HL-60/S4 (cell line): ENCODE results near the gene TMEM14C.

Source experiments
- in situ Hi-C: fragments of 300-500 bp; cut with MboI; formaldehyde crosslinking; loops from 2 replicates; pipeline ENCODE4 v1.14.3; 2022; ENCODE audit warnings: low sequenced_read_pairs

Gene TMEM14C

DNA sequence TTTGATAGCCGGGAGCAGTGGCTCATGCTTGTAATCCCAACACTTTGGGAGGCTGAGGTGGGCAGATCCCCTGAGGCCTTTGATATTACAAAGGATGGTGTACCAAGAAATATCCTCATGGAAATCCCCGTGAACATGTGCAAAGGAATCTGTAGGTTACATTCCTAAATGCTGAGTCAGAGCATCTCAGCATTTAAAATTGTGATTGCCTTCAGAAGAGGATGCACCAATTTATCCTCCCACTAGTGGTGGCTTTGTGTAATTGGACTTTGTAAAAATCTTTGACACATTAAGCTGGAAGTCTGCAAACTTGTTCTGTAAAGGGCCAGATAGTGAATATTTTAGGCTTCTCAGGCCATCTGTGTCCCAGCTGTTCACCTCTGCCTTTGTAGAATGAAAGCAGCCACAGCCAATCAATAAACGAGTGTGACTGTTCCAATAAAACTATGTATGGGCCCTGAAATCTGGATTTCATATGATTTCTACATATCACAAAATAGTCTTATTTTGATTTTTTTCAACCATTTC lies 36.5 kb downstream of the TMEM14C start:
- in situ Hi-C loops, result no loop called here

DNA sequence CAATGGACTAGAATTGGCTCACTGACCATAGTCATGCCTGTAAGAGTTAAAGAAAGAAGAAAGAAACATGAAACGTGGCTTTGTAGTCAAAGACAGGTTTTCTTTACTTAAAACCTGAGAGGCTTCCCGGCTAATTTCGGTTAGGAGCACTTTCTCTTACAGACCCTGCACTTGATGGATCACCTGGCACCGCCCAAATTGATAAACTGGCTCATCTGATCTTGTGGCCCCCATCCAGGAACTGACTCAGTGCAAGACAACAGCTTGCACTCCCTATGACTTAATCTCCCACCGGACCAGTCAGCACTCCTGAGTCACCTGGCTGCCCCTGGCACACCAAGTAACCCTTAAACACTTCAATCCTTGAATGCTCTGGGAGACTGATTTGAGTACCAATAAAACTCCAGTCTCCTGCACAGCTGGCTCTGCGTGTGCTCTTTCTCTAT lies 37.0 kb downstream of the TMEM14C start:
- in situ Hi-C loops, result no loop called here

DNA sequence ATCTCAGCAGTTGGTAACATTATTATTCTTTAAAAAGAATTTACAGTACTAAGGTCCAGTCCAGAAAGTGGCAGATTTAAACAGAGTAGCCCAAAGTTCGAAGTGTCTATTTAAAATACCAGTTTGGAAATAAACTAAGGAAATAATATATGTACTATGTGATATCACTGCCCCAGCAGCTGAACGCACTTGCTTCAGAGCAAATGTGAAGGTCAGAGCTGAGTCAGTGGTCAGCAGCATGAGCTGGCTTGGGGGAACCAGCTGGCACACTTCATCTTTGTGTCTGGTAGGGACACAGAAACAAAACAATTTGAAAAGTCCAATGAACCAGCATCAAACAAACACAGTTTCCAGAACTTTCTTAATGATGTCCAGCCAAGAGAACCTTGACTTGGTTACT lies 40.1 kb downstream of the TMEM14C start:
- in situ Hi-C loops, result no loop called here

DNA sequence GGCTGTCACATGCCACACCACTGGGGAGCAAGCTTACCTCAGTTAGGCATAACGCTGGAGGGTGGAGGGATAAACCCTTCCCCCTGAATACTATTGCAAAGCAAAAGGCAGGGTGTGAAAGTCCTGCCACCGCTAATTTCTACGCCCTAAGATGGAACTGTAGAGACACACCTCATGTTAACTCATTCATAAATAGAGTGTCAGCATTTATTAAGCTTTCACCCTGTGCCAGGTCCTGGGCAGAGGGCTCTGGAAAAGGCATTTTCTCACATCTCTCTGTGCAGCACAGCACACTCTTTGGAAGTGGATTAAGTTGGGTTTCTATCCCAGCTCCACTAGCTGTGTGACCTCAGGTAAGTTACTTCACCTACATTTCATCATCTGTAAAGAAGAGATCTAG lies 46.5 kb downstream of the TMEM14C start:
- in situ Hi-C loops, result no loop called here

DNA sequence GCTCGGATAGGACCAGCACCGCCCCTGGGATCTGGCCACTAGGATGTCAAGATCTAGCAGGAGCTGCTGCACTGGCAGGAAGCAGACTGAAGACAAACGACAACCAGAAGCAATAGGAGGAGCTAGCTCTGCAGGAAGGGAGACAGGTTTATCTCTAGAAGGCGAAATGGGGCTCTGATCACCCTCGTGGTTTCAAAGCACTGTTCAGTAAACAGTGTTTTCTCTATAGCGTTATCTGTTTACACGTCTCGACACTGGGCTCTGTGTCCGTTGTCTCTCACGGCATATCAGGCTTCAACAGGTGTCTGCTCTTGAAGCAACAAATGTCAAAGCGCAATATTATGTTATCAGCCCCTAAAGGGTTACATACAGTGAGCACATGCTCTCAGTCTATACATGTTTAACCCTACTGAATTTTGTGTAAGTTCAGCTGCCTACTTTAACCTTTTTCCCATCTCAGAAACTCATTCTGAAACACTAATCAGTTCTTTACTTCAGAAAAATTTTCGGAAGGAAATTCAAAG lies 48.6 kb downstream of the TMEM14C start:
- in situ Hi-C loops, result no loop called here

DNA sequence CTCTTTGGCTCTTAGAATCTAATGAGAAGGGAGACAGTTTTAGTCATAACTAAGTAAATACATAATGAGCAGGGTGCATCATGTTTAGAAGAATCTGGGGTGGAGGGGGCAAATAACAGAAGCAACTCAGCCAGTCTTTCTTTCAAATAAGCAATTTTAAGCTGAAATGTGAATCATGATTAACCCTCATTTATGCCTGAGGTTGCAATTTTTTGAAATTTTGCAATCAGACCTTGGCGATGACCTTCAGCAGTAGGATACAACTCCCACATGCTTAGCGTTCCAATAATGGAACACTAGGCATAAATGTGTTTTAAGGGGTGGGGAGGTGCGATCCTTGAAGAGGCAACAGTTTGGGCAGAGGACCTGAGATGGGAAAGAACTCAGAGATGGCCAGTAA lies 55.4 kb downstream of the TMEM14C start:
- in situ Hi-C loops, result no loop called here

DNA sequence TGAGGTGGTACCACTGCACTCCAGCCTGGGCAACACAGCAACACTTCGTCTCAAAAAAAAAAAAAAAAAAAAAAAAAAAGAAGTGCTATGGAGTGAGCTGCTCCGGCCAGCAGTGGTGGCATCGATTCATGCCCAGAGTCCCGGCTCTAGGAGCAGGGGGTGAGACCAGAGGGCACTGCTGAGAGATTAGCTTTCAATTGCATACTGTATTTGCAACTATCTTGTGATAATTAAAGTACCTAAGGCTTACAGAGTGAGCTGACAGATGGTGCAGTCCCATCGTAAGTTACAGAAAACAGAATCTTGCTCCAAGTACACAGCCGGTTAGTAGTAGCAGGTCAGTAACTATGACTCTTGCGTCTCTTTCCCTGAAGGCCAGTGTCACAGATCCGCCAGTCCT lies 56.2 kb downstream of the TMEM14C start:
- in situ Hi-C loops, result no loop called here
